Measurements from ENCODE around the gene KRTAP21-3. TPM values are rescaled to one million over a fixed set of nuclear protein-coding genes. Genes with fewer than 3 reads are reported as not detected.

The KRTAP21-3 gene
- total RNA-seq, 4 donors from 2014 or later = not detected

DNA sequence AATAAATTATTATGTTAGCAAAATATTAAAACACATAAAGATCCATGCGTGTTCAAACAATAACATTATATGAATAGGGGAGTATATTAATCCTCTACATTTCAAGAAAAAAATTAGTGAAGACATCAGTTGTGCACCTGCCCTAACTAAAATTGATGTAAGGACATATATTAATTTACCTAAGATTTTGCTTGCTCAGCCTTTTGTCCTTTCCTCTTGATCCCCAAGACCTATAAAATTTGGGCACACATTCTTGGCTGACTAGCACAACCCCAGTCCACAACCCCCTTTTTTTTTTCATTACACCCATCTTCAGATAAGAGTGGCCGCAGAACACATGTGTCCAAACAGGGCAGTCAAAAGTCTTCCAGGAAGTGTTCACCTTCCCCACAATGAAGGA is 21.9 kb upstream of the KRTAP21-3 start:
- no peaks in the 10 kb centered on the region for H3K9me3 ChIP-seq
- TF ChIP-seq, protein P1, sequence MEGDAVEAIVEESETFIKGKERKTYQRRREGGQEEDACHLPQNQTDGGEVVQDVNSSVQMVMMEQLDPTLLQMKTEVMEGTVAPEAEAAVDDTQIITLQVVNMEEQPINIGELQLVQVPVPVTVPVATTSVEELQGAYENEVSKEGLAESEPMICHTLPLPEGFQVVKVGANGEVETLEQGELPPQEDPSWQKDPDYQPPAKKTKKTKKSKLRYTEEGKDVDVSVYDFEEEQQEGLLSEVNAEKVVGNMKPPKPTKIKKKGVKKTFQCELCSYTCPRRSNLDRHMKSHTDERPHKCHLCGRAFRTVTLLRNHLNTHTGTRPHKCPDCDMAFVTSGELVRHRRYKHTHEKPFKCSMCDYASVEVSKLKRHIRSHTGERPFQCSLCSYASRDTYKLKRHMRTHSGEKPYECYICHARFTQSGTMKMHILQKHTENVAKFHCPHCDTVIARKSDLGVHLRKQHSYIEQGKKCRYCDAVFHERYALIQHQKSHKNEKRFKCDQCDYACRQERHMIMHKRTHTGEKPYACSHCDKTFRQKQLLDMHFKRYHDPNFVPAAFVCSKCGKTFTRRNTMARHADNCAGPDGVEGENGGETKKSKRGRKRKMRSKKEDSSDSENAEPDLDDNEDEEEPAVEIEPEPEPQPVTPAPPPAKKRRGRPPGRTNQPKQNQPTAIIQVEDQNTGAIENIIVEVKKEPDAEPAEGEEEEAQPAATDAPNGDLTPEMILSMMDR (IDR thresholded peaks at IDR 0.05) = no peak
- TF ChIP-seq POLR2A (IDR thresholded peaks at IDR 0.05; ENCODE audit: low read depth) = no peak
- no peak for DNase-seq (ENCODE audit: extremely low spot score)
- H3K36me3 ChIP-seq = no peaks in the 10 kb centered on the region
- H3K4me3 ChIP-seq = no peak overlapping the region
- no peaks in the 10 kb centered on the region for H3K27me3 ChIP-seq
- intact Hi-C loops (cut with DNase I) = no loop called here
- H3K27ac ChIP-seq (replicated peaks in 1 of 4) = no peak overlapping the region
- 82% methylated on average over 2 of the region's 2 CpGs for WGBS
- H3K4me1 ChIP-seq = no peaks in the 10 kb centered on the region

DNA sequence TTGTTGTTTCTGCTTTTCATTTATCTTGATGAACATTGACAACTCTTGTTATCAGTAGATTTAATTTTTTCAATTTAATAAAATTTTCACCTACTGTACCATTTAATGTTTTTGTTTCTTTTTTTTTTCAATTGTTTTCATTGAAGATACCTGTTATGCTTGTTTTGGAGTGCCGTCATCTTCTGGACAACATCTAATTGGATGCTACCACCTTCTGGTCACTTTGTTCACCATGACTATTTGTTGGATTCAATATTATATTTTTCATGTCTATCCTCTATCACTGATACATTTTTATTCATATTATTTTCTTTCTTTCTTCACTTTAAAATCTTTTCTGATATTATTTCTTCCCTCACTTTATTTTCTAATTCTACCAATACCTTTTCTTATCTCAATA is 14.4 kb upstream of the KRTAP21-3 start:
- DNase-seq (ENCODE audit: extremely low spot score) = no peak
- intact Hi-C loops (cut with DNase I) = no loop called here
- H3K4me3 ChIP-seq = no peak overlapping the region
- no peak for TF ChIP-seq EP300 (IDR thresholded peaks at IDR 0.05)
- TF ChIP-seq, protein P1 (IDR thresholded peaks at IDR 0.05) = no peak
- TF ChIP-seq POLR2A (IDR thresholded peaks at IDR 0.05; ENCODE audit: low read depth) = no peak
- TF ChIP-seq POLR2AphosphoS5 (IDR thresholded peaks at IDR 0.05) = no peak
- H3K9me3 ChIP-seq = no peaks in the 10 kb centered on the region
- WGBS = 73% methylated on average over 1 of the region's 1 CpG
- no peak overlapping the region for H3K27ac ChIP-seq (replicated peaks in 1 of 4)
- no peaks in the 10 kb centered on the region for H3K27me3 ChIP-seq
- no peaks in the 10 kb centered on the region for H3K4me1 ChIP-seq
- H3K36me3 ChIP-seq = no peaks in the 10 kb centered on the region

DNA sequence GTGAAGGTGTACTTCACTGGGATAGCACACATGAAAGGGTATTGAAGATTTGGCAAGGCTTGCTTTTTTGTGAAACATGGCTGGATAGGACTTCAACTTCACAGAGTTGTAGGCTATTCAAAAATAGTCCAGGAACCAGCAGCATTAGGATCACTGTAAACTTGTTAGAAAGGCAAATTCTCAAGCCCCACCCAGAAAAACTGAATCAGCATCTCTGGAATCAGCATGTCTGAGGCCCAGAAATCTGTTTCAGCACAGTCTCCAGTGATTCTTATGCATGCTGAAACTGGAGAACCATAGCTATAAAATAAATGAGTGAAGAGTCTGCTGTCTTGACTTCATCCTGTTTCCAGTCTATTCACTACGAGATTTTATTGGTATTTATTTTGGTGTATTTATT is 8.1 kb upstream of the KRTAP21-3 start:
- no peaks in the 10 kb centered on the region for H3K27me3 ChIP-seq
- intact Hi-C loops (cut with DNase I) = no loop called here
- no peak for DNase-seq (ENCODE audit: extremely low spot score)
- no peaks in the 10 kb centered on the region for H3K9me3 ChIP-seq
- H3K4me3 ChIP-seq = no peak overlapping the region
- TF ChIP-seq POLR2A (IDR thresholded peaks at IDR 0.05; ENCODE audit: low read depth) = no peak
- TF ChIP-seq, protein P1 (IDR thresholded peaks at IDR 0.05) = no peak
- TF ChIP-seq POLR2AphosphoS5 (IDR thresholded peaks at IDR 0.05) = no peak
- no peak for TF ChIP-seq EP300 (IDR thresholded peaks at IDR 0.05)
- H3K27ac ChIP-seq (replicated peaks in 1 of 4) = no peak overlapping the region
- WGBS = 86% methylated on average over 1 of the region's 1 CpG
- H3K36me3 ChIP-seq = no peaks in the 10 kb centered on the region
- H3K4me1 ChIP-seq = no peaks in the 10 kb centered on the region

DNA sequence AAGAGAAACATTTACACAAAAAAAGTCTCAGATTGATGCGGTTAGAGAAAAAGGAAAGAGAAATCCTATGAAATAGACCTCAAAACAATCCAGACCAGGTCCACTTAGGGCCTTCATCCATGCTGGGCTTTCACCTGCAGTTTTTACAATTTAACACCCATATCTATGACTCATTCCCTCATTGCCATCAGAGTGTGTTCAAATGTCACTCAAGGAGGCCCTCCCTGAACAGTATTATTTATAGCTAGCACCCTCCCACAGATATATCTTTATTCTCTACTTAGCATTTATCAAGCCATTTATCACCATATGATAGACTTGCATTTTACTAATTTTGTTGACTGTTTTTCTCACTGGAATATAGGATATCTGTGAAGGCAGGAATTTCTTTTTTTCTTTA is 824 bp upstream of the KRTAP21-3 start:
- no peak for DNase-seq (ENCODE audit: extremely low spot score)
- no peak for TF ChIP-seq POLR2AphosphoS5 (IDR thresholded peaks at IDR 0.05)
- TF ChIP-seq, protein P1 (IDR thresholded peaks at IDR 0.05) = no peak
- TF ChIP-seq EP300 (IDR thresholded peaks at IDR 0.05) = no peak
- no peak for TF ChIP-seq POLR2A (IDR thresholded peaks at IDR 0.05; ENCODE audit: low read depth)

DNA sequence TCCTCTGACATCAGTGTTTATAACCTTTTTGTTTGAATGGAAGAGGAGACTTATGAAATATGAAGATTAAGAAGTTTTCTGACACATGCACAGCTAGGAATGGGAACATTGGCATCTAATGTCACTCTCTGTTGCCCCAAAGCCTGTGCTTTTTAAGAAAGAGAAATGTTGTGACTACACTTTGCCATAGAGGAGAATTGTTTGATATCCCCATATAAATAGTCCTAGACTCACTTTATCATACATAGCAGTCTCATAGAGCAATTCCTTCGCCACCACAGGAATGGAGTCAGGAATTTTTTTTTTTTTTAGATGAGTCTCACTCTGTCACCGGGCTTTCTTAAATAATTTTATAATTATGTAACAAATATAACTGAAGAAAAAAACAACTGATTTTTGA is 1.5 kb downstream of the KRTAP21-3 start:
- no peak for DNase-seq (ENCODE audit: extremely low spot score)
- H3K36me3 ChIP-seq = no peaks in the 10 kb centered on the region
- intact Hi-C loops (cut with DNase I) = no loop called here
- WGBS = 83% methylated on average over 2 of the region's 2 CpGs
- H3K4me3 ChIP-seq = no peak overlapping the region
- TF ChIP-seq POLR2A (IDR thresholded peaks at IDR 0.05; ENCODE audit: low read depth) (no peak), POLR2AphosphoS5 (IDR thresholded peaks at IDR 0.05) (no peak), EP300 (IDR thresholded peaks at IDR 0.05) (no peak)
- TF ChIP-seq, protein P1 (IDR thresholded peaks at IDR 0.05) = no peak
- H3K9me3 ChIP-seq = no peaks in the 10 kb centered on the region
- H3K4me1 ChIP-seq = no peaks in the 10 kb centered on the region
- H3K27ac ChIP-seq (replicated peaks in 1 of 4) = no peak overlapping the region
- H3K27me3 ChIP-seq = no peaks in the 10 kb centered on the region

More for the DNA sequence above, 824 bp upstream of the KRTAP21-3 start:
- H3K36me3 ChIP-seq = no peaks in the 10 kb centered on the region
- no peaks in the 10 kb centered on the region for H3K27me3 ChIP-seq
- no peaks in the 10 kb centered on the region for H3K4me1 ChIP-seq
- 88% methylated on average over 1 of the region's 1 CpG for WGBS
- no peak overlapping the region for H3K27ac ChIP-seq (replicated peaks in 1 of 4)
- H3K9me3 ChIP-seq = no peaks in the 10 kb centered on the region
- intact Hi-C loops (cut with DNase I) = no loop called here
- H3K4me3 ChIP-seq = no peak overlapping the region

Data from esophagus muscularis mucosa (tissue), 4 donors.